H9 (cell line): ENCODE results near the gene MILR1. TPM values are rescaled to one million over a fixed set of nuclear protein-coding genes. Genes with fewer than 3 reads are reported as not detected.

ENCODE experiments used
- DNase-seq: peaks from one replicate; pipeline ENCODE4 v3.0.0-alpha.2; 2017
- H2AFZ ChIP-seq: one replicate; pipeline ENCODE4 v1.6.1; 2013; ENCODE audit warnings: mild to moderate bottlenecking, low read length, control low read depth, moderate library complexity
- H2AK5ac ChIP-seq: 2 replicates; pipeline ENCODE4 v1.6.1; 2013; ENCODE audit warnings: low read length, control low read depth, mixed read lengths; ENCODE audit not compliant: insufficient read length
- H2BK120ac ChIP-seq: one replicate; pipeline ENCODE4 v1.6.1; 2013; ENCODE audit warnings: low read depth, mild to moderate bottlenecking, low read length, control low read depth, inconsistent platforms; ENCODE audit not compliant: poor library complexity, severe bottlenecking
- H2BK12ac ChIP-seq: 2 replicates; pipeline ENCODE4 v1.6.1; 2013; ENCODE audit warnings: low read length, control low read depth, mixed read lengths, low read depth; ENCODE audit not compliant: insufficient read length
- H2BK15ac ChIP-seq: 2 replicates; pipeline ENCODE4 v1.6.1; 2013; ENCODE audit warnings: low read depth, low read length, control low read depth
- H2BK20ac ChIP-seq: one replicate; pipeline ENCODE4 v1.6.1; 2013; ENCODE audit warnings: low read depth, mild to moderate bottlenecking, low read length, control low read depth, inconsistent platforms; ENCODE audit not compliant: poor library complexity, severe bottlenecking
- H2BK5ac ChIP-seq: 2 replicates; pipeline ENCODE4 v1.6.1; 2013; ENCODE audit warnings: low read length, control low read depth, mixed read lengths; ENCODE audit not compliant: insufficient read length
- H3K14ac ChIP-seq: 2 replicates; pipeline ENCODE4 v1.6.1; 2013; ENCODE audit warnings: low read length, control low read depth; ENCODE audit not compliant: insufficient read depth
- H3K18ac ChIP-seq: 2 replicates; pipeline ENCODE4 v1.6.1; 2013; ENCODE audit warnings: low read depth, mild to moderate bottlenecking, mixed read lengths, low read length, control low read depth; ENCODE audit not compliant: insufficient read length
- H3K23ac ChIP-seq: 2 replicates; pipeline ENCODE4 v1.6.1; 2013; ENCODE audit warnings: low read length, control low read depth, mixed read lengths, low read depth; ENCODE audit not compliant: insufficient read length
- H3K23me2 ChIP-seq: 2 replicates; pipeline ENCODE4 v1.6.1; 2013; ENCODE audit warnings: low read depth, mild to moderate bottlenecking, mixed read lengths, low read length, control low read depth; ENCODE audit not compliant: insufficient read length, poor library complexity, severe bottlenecking
- H3K27ac ChIP-seq: 2 replicates; pipeline ENCODE4 v1.5.1; 2013; ENCODE audit warnings: low read length, control low read depth, mixed read lengths, low read depth; ENCODE audit not compliant: insufficient read length
- H3K27me3 ChIP-seq: 2 replicates; pipeline ENCODE4 v1.6.1; 2013; ENCODE audit warnings: low read length, control low read depth, inconsistent platforms; ENCODE audit not compliant: insufficient read depth
- H3K4ac ChIP-seq: 2 replicates; pipeline ENCODE4 v1.6.1; 2013; ENCODE audit warnings: low read depth, mild to moderate bottlenecking, control low read depth, inconsistent platforms, low read length, moderate library complexity
- H3K4me1 ChIP-seq: 2 replicates; pipeline ENCODE4 v1.6.1; 2013; ENCODE audit warnings: low read length, control low read depth, inconsistent platforms; ENCODE audit not compliant: insufficient read depth
- H3K4me2 ChIP-seq: 2 replicates; pipeline ENCODE4 v1.6.1; 2013; ENCODE audit warnings: low read length, control low read depth, mixed read lengths; ENCODE audit not compliant: insufficient read length, insufficient read depth
- H3K56ac ChIP-seq: 2 replicates; pipeline ENCODE4 v1.6.1; 2013; ENCODE audit warnings: low read depth, mild to moderate bottlenecking, mixed read lengths, low read length, control low read depth; ENCODE audit not compliant: insufficient read length
- H3K79me1 ChIP-seq: 2 replicates; pipeline ENCODE4 v1.6.1; 2013; ENCODE audit warnings: low read depth, mild to moderate bottlenecking, moderate library complexity, low read length, control low read depth, inconsistent platforms; ENCODE audit not compliant: insufficient read depth, poor library complexity, severe bottlenecking
- H3K79me2 ChIP-seq: 2 replicates; pipeline ENCODE4 v1.6.1; 2013; ENCODE audit warnings: low read length, control low read depth, inconsistent platforms; ENCODE audit not compliant: insufficient read depth
- H3K9ac ChIP-seq: 2 replicates; pipeline ENCODE4 v1.6.1; 2013; ENCODE audit warnings: low read length, control low read depth, mixed read lengths; ENCODE audit not compliant: insufficient read length; ENCODE audit errors: extremely low read depth
- H3K9me3 ChIP-seq: one replicate; pipeline ENCODE4 v1.6.1; 2013; ENCODE audit warnings: low read depth, low read length, inconsistent platforms; ENCODE audit not compliant: control insufficient read depth
- H3T11ph ChIP-seq: one replicate; pipeline ENCODE4 v1.6.1; 2013; ENCODE audit warnings: mild to moderate bottlenecking, low read length, control low read depth, inconsistent platforms
- H4K20me1 ChIP-seq: one replicate; pipeline ENCODE4 v1.6.1; 2013; ENCODE audit not compliant: control insufficient read depth, insufficient read length, insufficient read depth
- H4K5ac ChIP-seq: 2 replicates; pipeline ENCODE4 v1.6.1; 2013; ENCODE audit warnings: low read depth, mild to moderate bottlenecking, mixed read lengths, low read length, control low read depth; ENCODE audit not compliant: insufficient read length
- H4K8ac ChIP-seq: replicated peaks from 2 replicates; pipeline ENCODE4 v1.6.1; 2013; ENCODE audit warnings: low read length, control low read depth, mixed read lengths, low read depth; ENCODE audit not compliant: insufficient read length
- H4K91ac ChIP-seq: 2 replicates; pipeline ENCODE4 v1.6.1; 2013; ENCODE audit warnings: low read depth, mild to moderate bottlenecking, moderate library complexity, mixed read lengths, low read length, control low read depth; ENCODE audit not compliant: insufficient read length
- H3K27ac Mint-ChIP-seq, 3 experiments: 2 replicates in 2 of 3; 3 replicates in 1 of 3; pipeline ENCODE4 v1.8.0; 2020 to 2021; ENCODE audit warnings: mixed read lengths in 3 of 3, mild to moderate bottlenecking in 1 of 3, moderate library complexity in 1 of 3
- H3K27me3 Mint-ChIP-seq: 2 replicates; pipeline ENCODE4 v1.8.0; 2021; ENCODE audit warnings: low read depth, mild to moderate bottlenecking, moderate library complexity, mixed read lengths
- H3K36me3 Mint-ChIP-seq, 3 experiments: 2 replicates in 2 of 3; 3 replicates in 1 of 3; pipeline ENCODE4 v1.8.0; 2020 to 2021; ENCODE audit warnings: low read depth in 3 of 3, mixed read lengths in 3 of 3; ENCODE audit not compliant: insufficient read depth in 1 of 3
- H3K4me1 Mint-ChIP-seq, 2 experiments: 2 replicates each; pipeline ENCODE4 v1.8.0; 2020; ENCODE audit warnings: mixed read lengths in 2 of 2
- H3K4me3 Mint-ChIP-seq, 2 experiments: 2 replicates in 1 of 2; 3 replicates in 1 of 2; pipeline ENCODE4 v1.8.0; 2020 to 2021; ENCODE audit warnings: mild to moderate bottlenecking in 2 of 2, mixed read lengths in 2 of 2, moderate library complexity in 1 of 2
- H3K9me3 Mint-ChIP-seq, 2 experiments: 2 replicates in 1 of 2; 3 replicates in 1 of 2; pipeline ENCODE4 v1.8.0; 2020; ENCODE audit warnings: mild to moderate bottlenecking in 2 of 2, mixed read lengths in 2 of 2, moderate library complexity in 1 of 2
- WGBS: extraction: QIAGEN DNeasy Blood & Tissue Kit; methylation state at CpG from one replicate; pipeline ENCODE4 v1.1.7; 2013; ENCODE audit warnings: missing lambda C conversion rate, low lambda C conversion rate, mixed read lengths; ENCODE audit not compliant: insufficient read length; ENCODE audit errors: extremely low coverage; 5-methylcytosine and 5-hydroxymethylcytosine counted together
- total RNA-seq: library from RNA; stranded (reverse); gene quantifications from 2 replicates; pipeline ENCODE4 v1.2.1, GENCODE V29; 2021
- TF ChIP-seq, protein P1 (sequence below): fragments of 200-600 bp; sonication (generic); conservative IDR thresholded peaks from 3 replicates; pipeline ENCODE4 v1.8.0; 2021; ENCODE audit warnings: antibody characterized with exemption, mild to moderate bottlenecking

The MILR1 gene
- total RNA-seq, 1 experiment from 2014 or later = not detected

DNA sequence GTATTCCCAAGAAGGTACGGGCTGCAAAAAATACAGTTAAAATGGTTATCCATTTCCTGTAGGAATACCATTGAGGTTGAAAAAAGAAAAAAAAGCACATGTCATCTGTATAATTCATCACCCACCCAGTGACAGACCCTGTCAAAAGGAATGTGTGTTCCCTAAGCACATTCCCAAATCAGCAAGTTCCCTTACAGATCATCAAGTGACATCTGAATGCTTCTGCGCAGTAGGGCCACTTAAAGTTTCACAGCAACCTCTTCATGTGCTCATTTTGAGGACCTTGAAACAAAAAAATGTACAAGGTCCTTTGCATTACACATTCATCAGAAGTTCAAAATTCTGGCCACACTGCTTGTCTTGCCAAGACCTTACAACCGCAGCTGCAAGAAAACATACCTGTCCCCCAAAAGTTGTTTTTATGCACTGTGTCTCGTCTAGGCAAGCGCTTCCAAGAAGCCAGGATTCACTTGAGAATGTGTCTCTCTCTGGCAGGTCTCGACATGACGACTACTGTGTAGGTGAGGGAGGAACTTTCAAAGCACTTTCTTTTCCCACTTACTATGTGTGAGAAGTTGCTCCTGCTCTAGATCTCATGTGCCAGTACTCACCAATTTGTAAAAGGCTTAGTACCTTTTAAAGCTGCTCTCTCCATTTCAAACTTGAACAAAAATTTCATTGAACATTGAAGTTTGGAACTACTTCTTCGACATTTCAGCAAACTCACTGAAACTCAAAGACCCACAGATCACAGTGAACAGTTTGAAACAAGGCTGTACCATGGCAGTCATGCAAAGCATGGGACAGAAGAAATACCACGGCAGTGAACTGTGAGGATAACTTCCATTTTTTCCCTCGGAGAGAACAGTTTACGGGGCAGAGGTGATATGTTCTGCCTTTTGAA lies 52.2 kb downstream of the MILR1 start:
- Histone ChIP-seq H3K79me2 (peaks cover 17% of the 10 kb centered on the region), H2BK20ac (no peak overlapping the region), H3T11ph (no peak overlapping the region), H3K4ac (no peak overlapping the region), H4K8ac (no peak overlapping the region), H4K5ac (no peak overlapping the region), H3K4me1 (no peaks in the 10 kb centered on the region), H3K14ac (no peak overlapping the region), H3K9me3 (no peaks in the 10 kb centered on the region), H2BK12ac (no peak overlapping the region), H3K9ac (no peak overlapping the region), H3K4me2 (no peak overlapping the region), H2BK5ac (no peak overlapping the region), H3K79me1 (peaks cover 4% of the 10 kb centered on the region), H4K20me1 (no peaks in the 10 kb centered on the region), H3K18ac (no peak overlapping the region), H3K56ac (no peak overlapping the region), H3K23ac (no peak overlapping the region), H4K91ac (no peak overlapping the region), H2BK120ac (no peak overlapping the region), H2AK5ac (no peak overlapping the region), H2AFZ (no peak overlapping the region), H3K27ac (no peak overlapping the region), H3K27me3 (no peaks in the 10 kb centered on the region), H3K23me2 (peaks cover 18% of the 10 kb centered on the region), H2BK15ac (no peak overlapping the region)
- H3K27me3 Mint-ChIP-seq = peaks cover 10% of the 10 kb centered on the region
- peak overlapping the region in 2 of 3 experiments; percentile 81 to 84; a peak in 4 of 7 replicates for H3K27ac Mint-ChIP-seq
- WGBS = no CpG with 5 or more reads among the region's 11 CpGs
- no peak for DNase-seq
- H3K36me3 Mint-ChIP-seq = peaks cover 64 to 84% (median 76%) of the 10 kb centered on the region in 3 experiments
- H3K4me1 Mint-ChIP-seq = peaks cover 53 to 62% of the 10 kb centered on the region in 2 experiments
- H3K4me3 Mint-ChIP-seq = peak overlapping the region in 1 of 2 experiments; percentile 58; a peak in 3 of 5 replicates
- H3K9me3 Mint-ChIP-seq = peaks cover 3 to 4% of the 10 kb centered on the region in 2 experiments; a peak in 3 of 5 replicates
- TF ChIP-seq, protein P1, sequence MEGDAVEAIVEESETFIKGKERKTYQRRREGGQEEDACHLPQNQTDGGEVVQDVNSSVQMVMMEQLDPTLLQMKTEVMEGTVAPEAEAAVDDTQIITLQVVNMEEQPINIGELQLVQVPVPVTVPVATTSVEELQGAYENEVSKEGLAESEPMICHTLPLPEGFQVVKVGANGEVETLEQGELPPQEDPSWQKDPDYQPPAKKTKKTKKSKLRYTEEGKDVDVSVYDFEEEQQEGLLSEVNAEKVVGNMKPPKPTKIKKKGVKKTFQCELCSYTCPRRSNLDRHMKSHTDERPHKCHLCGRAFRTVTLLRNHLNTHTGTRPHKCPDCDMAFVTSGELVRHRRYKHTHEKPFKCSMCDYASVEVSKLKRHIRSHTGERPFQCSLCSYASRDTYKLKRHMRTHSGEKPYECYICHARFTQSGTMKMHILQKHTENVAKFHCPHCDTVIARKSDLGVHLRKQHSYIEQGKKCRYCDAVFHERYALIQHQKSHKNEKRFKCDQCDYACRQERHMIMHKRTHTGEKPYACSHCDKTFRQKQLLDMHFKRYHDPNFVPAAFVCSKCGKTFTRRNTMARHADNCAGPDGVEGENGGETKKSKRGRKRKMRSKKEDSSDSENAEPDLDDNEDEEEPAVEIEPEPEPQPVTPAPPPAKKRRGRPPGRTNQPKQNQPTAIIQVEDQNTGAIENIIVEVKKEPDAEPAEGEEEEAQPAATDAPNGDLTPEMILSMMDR = no peak
